NB4 (cell line): ENCODE results near the gene GRHL1.

Experiments
- DNase-seq: peaks from one replicate; pipeline ENCODE4 v3.0.0; 2010; ENCODE audit warnings: low read depth
- H3K4me3 ChIP-seq: one replicate; pipeline ENCODE4 v1.5.1; 2011; ENCODE audit warnings: mild to moderate bottlenecking, low read depth, low read length, moderate library complexity
- CTCF ChIP-seq: IDR thresholded peaks from one replicate; pipeline ENCODE4 v1.5.1; 2012; ENCODE audit warnings: low read depth, low read length
- MAX ChIP-seq: IDR thresholded peaks from 2 replicates; pipeline ENCODE4 v1.6.1; 2011; ENCODE audit warnings: low read depth, low read length
- MYC ChIP-seq: IDR thresholded peaks from 2 replicates; pipeline ENCODE4 v1.6.1; 2011; ENCODE audit warnings: low read depth, low read length
- POLR2A ChIP-seq: IDR thresholded peaks from 2 replicates; pipeline ENCODE4 v1.6.1; 2011; ENCODE audit warnings: mild to moderate bottlenecking; ENCODE audit not compliant: insufficient read length; ENCODE audit errors: extremely low read depth

GRHL1 gene

GRCh38 chr2:9959262-9959661 lies 7.8 kb downstream of the GRHL1 start:
- DNase-seq = no peak
- H3K4me3 ChIP-seq = no peak overlapping the region
- no peak for TF ChIP-seq POLR2A
- TF ChIP-seq MYC = no peak
- TF ChIP-seq CTCF = no peak
- TF ChIP-seq MAX = no peak

- no peak for DNase-seq
- TF ChIP-seq MYC (no peak), MAX (no peak), POLR2A (no peak), CTCF (no peak)
- H3K4me3 ChIP-seq = no peak overlapping the region
These were observed 9.5 kb downstream of the GRHL1 start for GRCh38 chr2:9961013-9961412.

GRCh38 chr2:9964334-9964980 lies 13.0 kb downstream of the GRHL1 start:
- no peak for DNase-seq
- H3K4me3 ChIP-seq = no peak overlapping the region
- TF ChIP-seq MYC (no peak), POLR2A (no peak), CTCF (no peak), MAX (no peak)

- H3K4me3 ChIP-seq = no peak overlapping the region
- no peak for TF ChIP-seq POLR2A
- no peak for TF ChIP-seq MYC
- TF ChIP-seq MAX = no peak
- no peak for TF ChIP-seq CTCF
- no peak for DNase-seq
These were observed 13.8 kb downstream of the GRHL1 start for GRCh38 chr2:9965119-9965822.

- no peak for DNase-seq
- TF ChIP-seq MYC = no peak
- TF ChIP-seq MAX = no peak
- TF ChIP-seq POLR2A = no peak
- TF ChIP-seq CTCF = no peak
- H3K4me3 ChIP-seq = no peak overlapping the region
These were observed 15.1 kb downstream of the GRHL1 start for GRCh38 chr2:9966491-9967022.
